ENCODE results near the gene SRRM1.
A peak's percentile ranks its signal among the peaks of the same experiment; 100 is the strongest.

SRRM1 gene

GRCh38 chr1:24642481-24643362, at the start of gene SRRM1:
Gene SRRM1, plus strand, starts transcription at chr1:24643302. Its CDS starts 25 bp downstream, at chr1:24643327.
- peak; percentile 99 for DNase-seq (ENCODE audit: low spot score)

GRCh38 chr1:24594328-24594598, 48.8 kb upstream of the SRRM1 start:
- no peak for DNase-seq (ENCODE audit: low spot score)

- no peak for DNase-seq (ENCODE audit: low spot score)
Measured at GRCh38 chr1:24596401-24596880, 46.7 kb upstream of the SRRM1 start.

GRCh38 chr1:24599265-24599664, 43.8 kb upstream of the SRRM1 start:
- no peak for DNase-seq (ENCODE audit: low spot score)

- DNase-seq (ENCODE audit: low spot score): no peak
Measured at GRCh38 chr1:24600551-24600950, 42.6 kb upstream of the SRRM1 start.

GRCh38 chr1:24605534-24606295, 37.4 kb upstream of the SRRM1 start:
- DNase-seq (ENCODE audit: low spot score): no peak

GRCh38 chr1:24606296-24606605, 36.9 kb upstream of the SRRM1 start:
- DNase-seq (ENCODE audit: low spot score): no peak

- no peak for DNase-seq (ENCODE audit: low spot score)
Measured at GRCh38 chr1:24606621-24607020, 36.5 kb upstream of the SRRM1 start.

- DNase-seq (ENCODE audit: low spot score): no peak
Measured at GRCh38 chr1:24609949-24610517, 33.1 kb upstream of the SRRM1 start.

GRCh38 chr1:24619376-24619775, 23.7 kb upstream of the SRRM1 start:
- no peak for DNase-seq (ENCODE audit: low spot score)

GRCh38 chr1:24620678-24621077, 22.4 kb upstream of the SRRM1 start:
- no peak for DNase-seq (ENCODE audit: low spot score)

- DNase-seq (ENCODE audit: low spot score): no peak
Measured at GRCh38 chr1:24621121-24621520, 22.0 kb upstream of the SRRM1 start.

- no peak for DNase-seq (ENCODE audit: low spot score)
Measured at GRCh38 chr1:24622218-24622617, 20.9 kb upstream of the SRRM1 start.

GRCh38 chr1:24632832-24633175, 10.3 kb upstream of the SRRM1 start:
- DNase-seq (ENCODE audit: low spot score): no peak

GRCh38 chr1:24635195-24635843, 7.8 kb upstream of the SRRM1 start:
- DNase-seq (ENCODE audit: low spot score): no peak

- no peak for DNase-seq (ENCODE audit: low spot score)
Measured at GRCh38 chr1:24636661-24637357, 6.3 kb upstream of the SRRM1 start.

GRCh38 chr1:24639094-24639493, 4.0 kb upstream of the SRRM1 start:
- no peak for DNase-seq (ENCODE audit: low spot score)

GRCh38 chr1:24639881-24640280, 3.2 kb upstream of the SRRM1 start:
- DNase-seq (ENCODE audit: low spot score): no peak

GRCh38 chr1:24640288-24640687, 2.8 kb upstream of the SRRM1 start:
- DNase-seq (ENCODE audit: low spot score): no peak

GRCh38 chr1:24641646-24642151, 1.4 kb upstream of the SRRM1 start:
- DNase-seq (ENCODE audit: low spot score): peak; percentile 49

- DNase-seq (ENCODE audit: low spot score): no peak
Measured at GRCh38 chr1:24643363-24644099, 429 bp downstream of the SRRM1 start.
